Astrocyte (in vitro differentiated cells and primary cell): ENCODE measurements around the gene VPS37B.
"Not testable (repeated sequence)": the region's sequence is repeated elsewhere in the genome, so short reads cannot be mapped to it uniquely, and the experiment has no call there.

ENCODE experiments used
- EZH2 ChIP-seq: IDR thresholded peaks from 2 replicates; pipeline ENCODE4 v1.6.1; 2012; ENCODE audit warnings: mild to moderate bottlenecking, low read length, inconsistent platforms; ENCODE audit not compliant: insufficient read depth
- TF ChIP-seq, protein P1 (sequence below): IDR thresholded peaks from 2 replicates; pipeline ENCODE4 v1.5.1; 2011; ENCODE audit warnings: low read depth, mild to moderate bottlenecking, inconsistent platforms, low read length, moderate library complexity; ENCODE audit not compliant: insufficient read depth

DNA sequence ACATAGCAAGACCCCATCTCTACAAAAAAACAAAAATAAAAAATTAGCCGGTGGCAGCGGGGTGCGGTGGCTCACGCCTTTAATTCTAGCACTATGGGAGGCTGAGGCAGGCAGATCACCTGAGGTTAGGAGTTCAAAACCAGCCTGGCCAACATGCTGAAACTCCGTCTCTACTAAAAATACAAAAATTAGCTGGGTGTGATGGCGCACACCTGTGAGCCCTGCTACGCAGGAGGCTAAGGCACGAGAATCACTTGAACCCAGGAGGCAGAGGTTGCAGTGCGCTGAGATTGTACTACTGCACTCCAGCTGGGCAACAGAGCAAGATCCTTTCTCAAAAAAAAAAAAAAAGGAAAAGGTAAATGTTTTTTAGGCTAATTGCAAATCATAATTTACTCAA, 3.2 kb downstream of the VPS37B start:
- not testable (repeated sequence) for TF ChIP-seq EZH2
- TF ChIP-seq, protein P1, sequence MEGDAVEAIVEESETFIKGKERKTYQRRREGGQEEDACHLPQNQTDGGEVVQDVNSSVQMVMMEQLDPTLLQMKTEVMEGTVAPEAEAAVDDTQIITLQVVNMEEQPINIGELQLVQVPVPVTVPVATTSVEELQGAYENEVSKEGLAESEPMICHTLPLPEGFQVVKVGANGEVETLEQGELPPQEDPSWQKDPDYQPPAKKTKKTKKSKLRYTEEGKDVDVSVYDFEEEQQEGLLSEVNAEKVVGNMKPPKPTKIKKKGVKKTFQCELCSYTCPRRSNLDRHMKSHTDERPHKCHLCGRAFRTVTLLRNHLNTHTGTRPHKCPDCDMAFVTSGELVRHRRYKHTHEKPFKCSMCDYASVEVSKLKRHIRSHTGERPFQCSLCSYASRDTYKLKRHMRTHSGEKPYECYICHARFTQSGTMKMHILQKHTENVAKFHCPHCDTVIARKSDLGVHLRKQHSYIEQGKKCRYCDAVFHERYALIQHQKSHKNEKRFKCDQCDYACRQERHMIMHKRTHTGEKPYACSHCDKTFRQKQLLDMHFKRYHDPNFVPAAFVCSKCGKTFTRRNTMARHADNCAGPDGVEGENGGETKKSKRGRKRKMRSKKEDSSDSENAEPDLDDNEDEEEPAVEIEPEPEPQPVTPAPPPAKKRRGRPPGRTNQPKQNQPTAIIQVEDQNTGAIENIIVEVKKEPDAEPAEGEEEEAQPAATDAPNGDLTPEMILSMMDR = not testable (repeated sequence)
